ENCODE data around the gene GNPAT. TPM values are rescaled to one million over a fixed set of nuclear protein-coding genes. Genes with fewer than 3 reads are reported as not detected.

GNPAT gene
- total RNA-seq, 1 donor from 2014 or later, result 35.5 TPM

DNA sequence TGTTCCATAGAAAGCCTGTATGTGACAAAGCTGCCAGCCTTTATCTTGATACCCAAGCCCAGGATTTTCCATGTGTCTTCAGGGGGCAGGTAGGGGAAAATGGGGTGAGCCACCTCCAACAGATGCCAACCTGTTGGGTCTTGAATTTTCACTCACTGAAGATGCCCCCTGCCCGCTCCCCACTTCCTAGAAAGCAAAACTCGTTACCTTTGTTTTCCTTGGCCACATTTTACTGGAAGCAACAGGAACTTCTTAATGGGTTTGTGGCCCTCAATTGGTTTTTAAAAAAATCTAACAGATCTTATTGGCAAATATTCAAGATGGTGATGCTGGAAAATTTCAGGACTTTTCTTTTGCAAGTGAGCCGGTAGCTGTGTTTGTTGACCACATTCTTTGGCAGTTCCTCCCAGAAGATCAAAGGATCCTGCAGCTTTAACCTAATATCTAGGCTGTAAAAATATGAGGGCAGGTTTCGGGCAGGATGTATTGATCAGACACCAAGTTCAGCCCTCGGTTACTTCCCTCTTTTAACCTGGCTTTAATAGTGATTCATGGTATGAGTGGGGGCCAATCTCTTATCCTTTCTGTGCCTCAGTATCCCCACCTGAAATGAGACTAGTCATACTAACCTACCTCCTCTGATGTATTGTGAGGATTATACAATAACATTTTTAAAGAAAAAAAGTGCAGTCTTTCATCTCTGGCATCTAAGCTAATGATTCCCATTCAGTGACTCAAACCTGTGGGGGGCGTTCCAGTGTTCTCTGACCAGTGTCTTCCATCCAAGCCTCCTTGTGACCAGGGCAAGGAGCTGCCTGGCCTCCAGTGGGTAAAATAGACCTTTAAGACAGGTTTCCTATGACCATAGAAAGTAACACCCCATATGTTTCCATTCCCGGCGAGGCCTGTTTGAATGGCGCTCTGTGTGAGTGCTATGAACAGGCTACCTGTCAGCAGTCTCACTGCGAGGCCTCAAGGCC lies 21.3 kb upstream of the GNPAT start:
- no peak overlapping the region for H3K4me3 ChIP-seq (ENCODE audit: low read depth, low read length)
- TF ChIP-seq, protein P1, sequence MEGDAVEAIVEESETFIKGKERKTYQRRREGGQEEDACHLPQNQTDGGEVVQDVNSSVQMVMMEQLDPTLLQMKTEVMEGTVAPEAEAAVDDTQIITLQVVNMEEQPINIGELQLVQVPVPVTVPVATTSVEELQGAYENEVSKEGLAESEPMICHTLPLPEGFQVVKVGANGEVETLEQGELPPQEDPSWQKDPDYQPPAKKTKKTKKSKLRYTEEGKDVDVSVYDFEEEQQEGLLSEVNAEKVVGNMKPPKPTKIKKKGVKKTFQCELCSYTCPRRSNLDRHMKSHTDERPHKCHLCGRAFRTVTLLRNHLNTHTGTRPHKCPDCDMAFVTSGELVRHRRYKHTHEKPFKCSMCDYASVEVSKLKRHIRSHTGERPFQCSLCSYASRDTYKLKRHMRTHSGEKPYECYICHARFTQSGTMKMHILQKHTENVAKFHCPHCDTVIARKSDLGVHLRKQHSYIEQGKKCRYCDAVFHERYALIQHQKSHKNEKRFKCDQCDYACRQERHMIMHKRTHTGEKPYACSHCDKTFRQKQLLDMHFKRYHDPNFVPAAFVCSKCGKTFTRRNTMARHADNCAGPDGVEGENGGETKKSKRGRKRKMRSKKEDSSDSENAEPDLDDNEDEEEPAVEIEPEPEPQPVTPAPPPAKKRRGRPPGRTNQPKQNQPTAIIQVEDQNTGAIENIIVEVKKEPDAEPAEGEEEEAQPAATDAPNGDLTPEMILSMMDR (conservative IDR thresholded peaks at IDR 0.05; ENCODE audit: low read depth, low read length), result no peak
- DNase-seq (ENCODE audit: low read depth), result no peak

DNA sequence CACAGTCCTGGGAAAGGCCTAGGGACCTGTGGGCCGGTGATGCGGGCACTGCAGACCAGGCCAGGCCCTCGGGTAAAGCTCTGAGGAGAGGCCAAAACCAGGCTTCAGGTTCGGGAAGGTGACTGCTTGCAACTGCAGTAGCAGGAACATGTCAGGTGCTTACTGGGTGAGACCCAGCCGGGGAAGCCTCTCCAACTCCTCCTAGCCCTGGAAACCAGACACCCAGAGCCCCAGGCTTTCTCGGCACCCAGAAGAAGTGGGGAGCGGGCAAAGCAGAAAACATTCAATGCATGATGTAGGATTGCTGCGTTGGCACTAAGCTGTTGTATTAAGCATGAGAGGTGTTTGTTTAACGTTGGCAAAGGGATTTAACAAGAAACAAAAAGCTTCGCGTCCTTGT lies 20.2 kb upstream of the GNPAT start:
- DNase-seq (ENCODE audit: low read depth), result no peak
- no peak overlapping the region for H3K4me3 ChIP-seq (ENCODE audit: low read depth, low read length)
- TF ChIP-seq, protein P1 (conservative IDR thresholded peaks at IDR 0.05; ENCODE audit: low read depth, low read length), result no peak

DNA sequence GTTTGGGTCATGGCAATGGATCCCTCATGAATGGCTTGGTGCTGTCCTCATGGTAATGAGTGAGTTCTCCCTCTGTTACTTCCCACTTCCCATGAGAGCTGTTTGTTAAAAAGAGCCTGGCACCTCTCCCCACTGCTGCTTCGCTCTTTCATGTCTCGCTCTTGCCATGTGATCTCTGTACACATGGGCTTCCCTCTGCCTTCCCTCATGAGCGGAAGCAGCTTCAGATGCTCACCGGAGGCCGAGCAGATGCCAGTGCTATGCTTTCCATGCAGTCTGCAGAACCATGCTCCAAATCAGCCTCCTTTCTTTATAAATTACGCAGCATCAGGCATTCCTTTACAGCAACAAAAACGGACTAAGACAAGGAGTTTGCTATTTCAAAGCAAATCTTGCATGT lies 14.9 kb upstream of the GNPAT start:
- DNase-seq (ENCODE audit: low read depth), result no peak
- no peak overlapping the region for H3K4me3 ChIP-seq (ENCODE audit: low read depth, low read length)
- TF ChIP-seq, protein P1 (conservative IDR thresholded peaks at IDR 0.05; ENCODE audit: low read depth, low read length), result no peak

DNA sequence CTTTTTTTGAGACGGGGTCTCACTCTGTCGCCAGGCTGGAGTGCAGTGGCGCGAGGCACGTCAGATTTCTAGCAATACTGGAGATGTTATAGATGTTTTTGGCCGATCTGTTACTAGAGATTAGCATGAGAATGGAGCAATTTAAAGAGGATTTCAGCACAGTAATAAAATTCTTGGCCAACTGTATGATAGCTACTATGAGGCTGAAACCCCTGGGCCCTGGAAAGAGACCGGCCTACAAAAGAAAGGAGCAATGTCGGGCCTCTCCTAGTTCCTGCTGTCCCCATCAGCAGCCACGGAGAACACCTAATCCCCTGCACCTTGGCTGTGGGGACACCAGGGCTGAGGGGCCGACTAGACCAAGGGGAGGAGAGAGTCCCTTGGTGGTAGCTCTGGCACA lies 9.5 kb upstream of the GNPAT start:
- H3K4me3 ChIP-seq (ENCODE audit: low read depth, low read length), result no peak overlapping the region
- DNase-seq (ENCODE audit: low read depth), result no peak
- TF ChIP-seq, protein P1 (conservative IDR thresholded peaks at IDR 0.05; ENCODE audit: low read depth, low read length), result no peak

DNA sequence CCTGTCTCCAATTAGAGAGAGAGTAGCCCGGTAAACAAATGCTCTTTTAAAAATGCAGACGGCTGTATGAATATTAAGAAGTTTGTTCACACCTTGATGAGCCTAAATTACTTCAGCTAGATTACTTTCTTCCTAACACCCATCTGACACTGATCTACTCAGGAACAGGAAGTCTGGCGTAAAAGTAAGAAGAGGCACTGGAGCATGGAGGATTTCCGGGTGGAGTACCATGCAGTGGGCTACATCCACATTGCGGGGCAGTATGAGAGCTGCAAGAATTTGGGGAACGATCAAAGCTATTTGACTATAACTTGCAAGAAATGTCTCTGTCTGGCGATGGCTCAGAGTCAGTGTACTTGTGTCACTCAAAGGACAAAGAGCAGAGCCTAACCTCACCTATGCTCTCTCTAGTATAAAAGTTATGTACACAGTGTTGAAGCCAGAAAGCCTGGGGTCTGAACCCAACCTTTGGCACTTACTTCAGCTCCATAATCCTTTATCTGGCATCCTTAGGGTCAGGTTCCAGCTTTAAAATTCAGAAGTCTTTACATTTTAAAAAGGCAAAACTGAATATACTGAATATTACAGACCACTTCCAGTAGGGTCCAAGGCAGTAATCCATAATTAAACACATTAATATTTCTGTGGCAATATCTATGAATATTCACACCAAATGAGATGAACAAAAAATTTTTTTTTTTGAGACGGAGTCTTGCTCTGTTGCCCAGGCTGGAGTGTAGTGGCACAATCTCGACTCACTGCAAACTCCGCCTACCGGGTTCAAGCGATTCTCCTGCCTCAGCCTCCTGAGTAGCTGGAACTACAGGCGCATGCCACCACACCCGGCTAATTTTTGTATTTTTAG lies 7.9 kb upstream of the GNPAT start:
- no peak for DNase-seq (ENCODE audit: low read depth)
- TF ChIP-seq, protein P1 (conservative IDR thresholded peaks at IDR 0.05; ENCODE audit: low read depth, low read length), result no peak
- H3K4me3 ChIP-seq (ENCODE audit: low read depth, low read length), result no peak overlapping the region

DNA sequence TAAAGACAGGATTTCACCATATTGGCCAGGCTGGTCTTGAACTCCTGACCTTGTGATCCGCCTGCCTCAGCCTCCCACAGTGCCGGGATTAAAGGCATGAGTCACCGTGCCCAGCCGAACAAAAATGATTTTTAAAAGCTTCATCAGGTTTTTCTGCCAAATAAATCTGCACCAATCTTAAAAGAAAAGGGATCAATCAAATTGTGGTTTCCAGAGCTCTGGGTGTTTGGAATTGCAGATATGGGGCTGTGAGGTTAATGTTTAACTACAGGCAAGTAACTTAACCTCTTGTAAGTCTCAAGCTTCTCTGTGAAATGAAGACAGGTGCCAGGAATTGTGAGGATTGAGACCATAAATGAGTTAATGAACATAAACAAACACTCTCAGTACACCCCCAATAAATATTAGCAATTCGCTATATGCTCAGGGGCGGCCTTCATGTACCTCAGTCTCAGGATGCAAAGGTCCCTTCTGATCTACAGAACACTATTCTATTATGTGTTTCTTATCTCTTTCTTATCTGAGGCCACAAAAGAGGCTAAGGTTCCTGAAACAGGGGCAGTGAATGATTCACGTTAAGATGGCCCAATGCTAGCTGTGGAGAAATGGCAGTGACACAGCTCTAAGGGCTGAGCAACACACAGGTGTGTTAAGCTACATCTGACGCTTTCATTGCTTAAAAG lies 7.1 kb upstream of the GNPAT start:
- no peak overlapping the region for H3K4me3 ChIP-seq (ENCODE audit: low read depth, low read length)
- peak; percentile 33 for DNase-seq (ENCODE audit: low read depth)
- TF ChIP-seq, protein P1 (conservative IDR thresholded peaks at IDR 0.05; ENCODE audit: low read depth, low read length), result no peak

Data from epithelial cell of proximal tubule (primary cell).